Activated T-helper 2 cell treated with anti-CD3 and anti-CD28 coated beads, Interferon-gamma antibody, Interleukin-2, Interleukin-4, amounts not matched to agents 10 μg/mL and 5 μg/mL and 100 μg/mL, durations not matched to agents 14 hours and 24 hours and 36 hours (primary cell): ENCODE measurements around the gene RPS28. TPM values are rescaled to one million over a fixed set of nuclear protein-coding genes. Genes with fewer than 3 reads are reported as not detected.

ENCODE experiments used
- DNase-seq: peaks from one replicate; pipeline ENCODE4 v3.0.0; 2021; ENCODE audit warnings: low spot score
- H3K27ac Mint-ChIP-seq: one replicate; pipeline ENCODE4 v1.8.0; 2021; ENCODE audit warnings: mixed read lengths
- H3K27me3 Mint-ChIP-seq: one replicate; pipeline ENCODE4 v1.8.0; 2021; ENCODE audit warnings: low read depth, mixed read lengths
- H3K36me3 Mint-ChIP-seq: one replicate; pipeline ENCODE4 v1.8.0; 2021; ENCODE audit warnings: low read depth, mixed read lengths
- H3K4me1 Mint-ChIP-seq: one replicate; pipeline ENCODE4 v1.8.0; 2021; ENCODE audit warnings: low read depth, mixed read lengths
- H3K4me3 Mint-ChIP-seq: one replicate; pipeline ENCODE4 v1.8.0; 2021; ENCODE audit warnings: low read depth, mild to moderate bottlenecking, moderate library complexity, mixed read lengths
- H3K9me3 Mint-ChIP-seq: one replicate; pipeline ENCODE4 v1.8.0; 2021; ENCODE audit warnings: mixed read lengths
- intact Hi-C: fragments of 100-400 bp; cut with micrococcal nuclease; formaldehyde crosslinking; loops from one replicate; pipeline ENCODE4 v1.15.1; 2023
- total RNA-seq: library from RNA; stranded (reverse); gene quantifications from 2 replicates; pipeline ENCODE4 v1.2.3, GENCODE V29; 2022

RPS28 gene
- total RNA-seq, 1 donor from 2014 or later: 1,945 TPM

DNA sequence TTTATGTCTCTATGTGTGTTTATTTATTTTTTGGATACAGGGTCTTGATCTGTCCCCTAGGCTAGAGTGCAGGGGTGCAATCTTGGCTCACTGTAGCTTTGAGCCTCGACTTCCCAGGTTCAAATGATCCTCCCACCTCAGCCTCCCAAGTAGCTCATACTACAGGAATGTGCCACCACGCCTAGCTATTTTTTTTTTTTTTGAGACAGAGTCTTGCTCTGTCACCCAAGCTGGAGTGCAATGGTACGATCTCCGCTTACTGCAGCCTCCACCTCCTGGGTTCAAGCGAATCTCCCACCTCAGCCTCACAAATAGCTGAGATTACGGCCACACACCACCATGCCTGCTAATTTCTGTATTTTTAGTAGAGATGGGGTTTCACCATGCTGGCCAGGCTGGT, 37.7 kb downstream of the RPS28 start:
- Mint-ChIP-seq H3K4me1 (peaks cover 23% of the 10 kb centered on the region), H3K27ac (no peak overlapping the region), H3K27me3 (peaks cover 3% of the 10 kb centered on the region), H3K4me3 (no peak overlapping the region), H3K36me3 (no peaks in the 10 kb centered on the region), H3K9me3 (no peaks in the 10 kb centered on the region)
- intact Hi-C loops: no loop called here
- DNase-seq: no peak

DNA sequence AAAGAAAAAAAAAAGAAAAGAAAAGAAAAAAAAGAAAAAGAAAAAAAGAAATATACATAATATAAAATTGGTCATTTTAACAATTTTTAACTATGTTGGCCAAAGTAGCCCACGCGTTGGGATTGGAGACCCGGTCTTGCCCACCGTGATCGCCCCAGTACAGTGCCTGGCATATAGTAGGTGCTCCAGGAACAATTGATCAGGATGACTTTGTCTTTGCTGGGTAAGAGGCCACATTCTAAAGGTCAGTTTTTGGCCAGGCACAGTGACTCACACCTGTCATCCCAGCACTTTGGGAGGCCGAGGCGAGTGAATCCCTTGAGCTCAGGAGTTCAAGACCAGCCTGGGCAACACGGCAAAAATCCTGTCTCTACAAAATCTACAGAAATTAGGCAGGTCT, 38.9 kb downstream of the RPS28 start:
- Mint-ChIP-seq H3K4me1 (peaks cover 22% of the 10 kb centered on the region), H3K4me3 (no peak overlapping the region), H3K27me3 (peaks cover 3% of the 10 kb centered on the region), H3K9me3 (no peaks in the 10 kb centered on the region), H3K27ac (no peak overlapping the region), H3K36me3 (no peaks in the 10 kb centered on the region)
- intact Hi-C loops: loop anchor here (5.0 kb wide), 1 partner anchor 147 kb away; no protein-coding TSS in a partner anchor
- DNase-seq: no peak

DNA sequence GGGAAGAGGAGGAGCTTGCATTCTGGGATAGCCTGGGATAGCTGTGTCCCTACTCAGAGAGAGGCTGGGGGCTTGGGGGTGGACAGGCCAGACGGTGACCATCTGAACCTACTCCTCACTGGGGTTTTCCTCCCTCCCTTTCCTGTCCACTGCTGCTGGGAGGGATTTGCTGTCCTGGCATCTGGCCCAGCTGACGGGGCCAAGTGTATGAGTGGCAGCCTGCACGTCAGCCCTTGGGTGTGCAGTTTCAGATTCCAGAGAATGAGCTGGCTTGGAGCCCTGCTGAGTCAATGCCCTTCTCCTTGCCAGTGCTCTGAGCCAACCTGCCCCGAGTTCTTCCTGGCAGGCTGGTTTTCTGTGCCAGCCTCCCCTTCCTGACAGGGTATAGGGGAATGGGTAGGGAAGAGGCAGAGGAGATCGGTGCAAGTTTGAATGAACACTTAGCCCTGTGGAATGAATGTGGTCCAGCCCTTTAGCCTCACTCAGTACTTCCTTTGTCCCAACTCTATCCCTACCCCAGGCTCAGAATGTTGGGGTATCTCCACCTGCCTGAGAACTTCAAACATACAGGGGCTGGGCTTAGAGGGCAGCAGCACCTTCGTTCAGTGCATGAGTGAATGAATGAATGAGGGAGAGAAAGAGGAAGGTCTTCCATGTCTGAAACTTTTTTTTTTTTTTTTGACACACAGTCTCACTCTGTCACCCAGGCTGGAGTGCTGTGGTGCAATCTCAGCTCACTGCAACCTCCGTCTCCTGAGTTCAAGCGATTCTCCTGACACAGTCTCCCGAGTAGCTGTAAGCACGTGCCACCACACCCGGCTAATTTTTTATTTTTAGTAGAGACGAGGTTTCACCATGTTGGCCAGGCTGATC, 40.9 kb downstream of the RPS28 start:
- peaks cover 14% of the 10 kb centered on the region for H3K4me1 Mint-ChIP-seq
- DNase-seq: no peak
- H3K9me3 Mint-ChIP-seq: no peaks in the 10 kb centered on the region
- intact Hi-C loops: loop anchor here (5.0 kb wide), 1 partner anchor 145 kb away; no protein-coding TSS in a partner anchor
- peak overlapping the region; percentile 49 for H3K4me3 Mint-ChIP-seq
- H3K27ac Mint-ChIP-seq: peak overlapping the region; percentile 15
- H3K36me3 Mint-ChIP-seq: no peaks in the 10 kb centered on the region
- H3K27me3 Mint-ChIP-seq: peaks cover 12% of the 10 kb centered on the region

DNA sequence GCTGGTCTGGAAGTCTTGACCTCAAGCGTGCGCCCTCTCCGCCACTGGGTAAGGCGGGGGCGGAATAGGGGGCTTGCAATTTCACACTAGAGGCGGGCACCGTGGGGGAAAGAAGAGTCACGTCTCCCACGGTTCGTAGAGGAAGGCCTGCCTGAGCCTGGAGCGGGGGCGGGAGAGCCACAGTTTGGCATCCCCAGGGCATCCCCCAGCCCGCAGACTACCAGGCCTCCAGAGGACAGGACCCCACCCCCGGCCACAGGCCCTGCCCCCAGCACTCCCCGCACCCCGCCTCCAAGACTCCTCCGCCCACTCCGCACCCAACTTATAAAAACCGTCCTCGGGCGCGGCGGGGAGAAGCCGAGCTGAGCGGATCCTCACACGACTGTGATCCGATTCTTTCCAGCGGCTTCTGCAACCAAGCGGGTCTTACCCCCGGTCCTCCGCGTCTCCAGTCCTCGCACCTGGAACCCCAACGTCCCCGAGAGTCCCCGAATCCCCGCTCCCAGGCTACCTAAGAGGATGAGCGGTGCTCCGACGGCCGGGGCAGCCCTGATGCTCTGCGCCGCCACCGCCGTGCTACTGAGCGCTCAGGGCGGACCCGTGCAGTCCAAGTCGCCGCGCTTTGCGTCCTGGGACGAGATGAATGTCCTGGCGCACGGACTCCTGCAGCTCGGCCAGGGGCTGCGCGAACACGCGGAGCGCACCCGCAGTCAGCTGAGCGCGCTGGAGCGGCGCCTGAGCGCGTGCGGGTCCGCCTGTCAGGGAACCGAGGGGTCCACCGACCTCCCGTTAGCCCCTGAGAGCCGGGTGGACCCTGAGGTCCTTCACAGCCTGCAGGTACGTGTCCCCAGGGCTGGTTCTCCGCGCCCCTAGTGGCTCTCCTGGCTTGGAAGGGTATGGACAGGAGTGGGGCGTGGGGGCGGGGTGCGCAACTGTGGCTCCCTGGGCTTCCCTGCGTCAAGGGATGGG, 42.8 kb downstream of the RPS28 start, which contains the start of gene ANGPTL4:
Gene ANGPTL4, plus strand, starts transcription at position 353 of the 969 bp plus-strand sequence. Its CDS starts 167 bp downstream, at position 520.
- peaks cover 3% of the 10 kb centered on the region for H3K36me3 Mint-ChIP-seq
- intact Hi-C loops: loop anchor here (5.0 kb wide), 1 partner anchor 143 kb away; no protein-coding TSS in a partner anchor
- peaks cover 19% of the 10 kb centered on the region for H3K27me3 Mint-ChIP-seq

DNA sequence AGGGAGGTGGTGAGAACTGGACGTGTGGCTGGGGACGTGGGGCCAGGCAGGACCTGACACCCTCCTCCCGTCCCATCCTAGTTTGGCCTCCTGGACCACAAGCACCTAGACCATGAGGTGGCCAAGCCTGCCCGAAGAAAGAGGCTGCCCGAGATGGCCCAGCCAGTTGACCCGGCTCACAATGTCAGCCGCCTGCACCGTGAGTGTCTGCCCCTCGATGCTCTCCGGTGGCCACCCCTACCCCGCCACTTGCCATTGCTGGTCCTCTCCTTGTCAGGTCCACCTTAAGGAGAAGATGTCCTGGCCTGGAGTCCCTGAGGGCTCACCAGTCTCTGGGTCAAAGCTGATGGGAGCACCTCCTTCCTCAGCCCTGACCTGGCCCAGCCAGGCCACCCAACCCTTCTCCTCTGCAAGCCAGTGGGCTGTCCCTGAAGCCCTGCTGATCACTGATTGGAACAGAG, 44.9 kb downstream of the RPS28 start:
- Mint-ChIP-seq H3K36me3 (peaks cover 3% of the 10 kb centered on the region), H3K9me3 (no peaks in the 10 kb centered on the region), H3K4me3 (no peak overlapping the region), H3K27ac (no peak overlapping the region), H3K4me1 (peaks cover 19% of the 10 kb centered on the region), H3K27me3 (peaks cover 19% of the 10 kb centered on the region)
- no peak for DNase-seq
- intact Hi-C loops: no loop called here

More for the DNA sequence above, 42.8 kb downstream of the RPS28 start, which contains the start of gene ANGPTL4:
- Mint-ChIP-seq H3K27ac (peak within 1 kb of the TSS; percentile 81), H3K9me3 (no peaks in the 10 kb centered on the region), H3K4me3 (peak within 1 kb of the TSS; percentile 86), H3K4me1 (peaks cover 19% of the 10 kb centered on the region)
- DNase-seq: peak; percentile 66

DNA sequence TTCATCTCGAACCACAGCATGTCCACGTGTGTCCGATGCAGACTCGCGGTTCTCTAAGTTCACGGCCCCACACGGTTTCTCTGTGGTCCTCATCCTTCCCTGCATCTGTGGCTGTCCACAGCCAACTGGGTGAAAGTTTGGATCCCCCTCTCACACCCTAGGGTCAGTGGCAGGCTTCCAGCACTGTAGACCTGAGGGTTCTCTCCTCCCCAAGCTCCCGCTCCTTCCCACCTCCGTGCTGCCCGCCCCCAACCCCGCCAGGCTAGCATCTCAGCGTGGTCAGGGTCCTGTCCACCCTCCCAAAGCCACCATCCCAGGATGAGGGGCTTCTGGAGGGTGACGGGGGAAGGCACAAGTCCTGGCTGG, 45.6 kb downstream of the RPS28 start:
- H3K36me3 Mint-ChIP-seq: peaks cover 3% of the 10 kb centered on the region
- peaks cover 19% of the 10 kb centered on the region for H3K27me3 Mint-ChIP-seq
- H3K4me1 Mint-ChIP-seq: peaks cover 17% of the 10 kb centered on the region
- H3K4me3 Mint-ChIP-seq: peak overlapping the region; percentile 8
- no peak overlapping the region for H3K27ac Mint-ChIP-seq
- no peak for DNase-seq
- no peaks in the 10 kb centered on the region for H3K9me3 Mint-ChIP-seq
- intact Hi-C loops: no loop called here

- H3K27me3 Mint-ChIP-seq: peaks cover 19% of the 10 kb centered on the region
- intact Hi-C loops: no loop called here
- peak overlapping the region; percentile 8 for H3K4me3 Mint-ChIP-seq
- no peak for DNase-seq
- H3K9me3 Mint-ChIP-seq: no peaks in the 10 kb centered on the region
- peaks cover 13% of the 10 kb centered on the region for H3K4me1 Mint-ChIP-seq
- peaks cover 3% of the 10 kb centered on the region for H3K36me3 Mint-ChIP-seq
- no peak overlapping the region for H3K27ac Mint-ChIP-seq
Measured at GRCh38 chr19:8367327-8368001, 46.2 kb downstream of the RPS28 start.

- H3K27ac Mint-ChIP-seq: no peak overlapping the region
Measured at GRCh38 chr19:8370176-8371010, 49.1 kb downstream of the RPS28 start.

GRCh38 chr19:8371011-8371804, 49.9 kb downstream of the RPS28 start:
- no peak overlapping the region for H3K4me3 Mint-ChIP-seq
- H3K27me3 Mint-ChIP-seq: peaks cover 11% of the 10 kb centered on the region
- peaks cover 8% of the 10 kb centered on the region for H3K36me3 Mint-ChIP-seq
- intact Hi-C loops: no loop called here
- DNase-seq: no peak
- no peak overlapping the region for H3K27ac Mint-ChIP-seq
- H3K9me3 Mint-ChIP-seq: no peaks in the 10 kb centered on the region
- peaks cover 6% of the 10 kb centered on the region for H3K4me1 Mint-ChIP-seq

More at GRCh38 chr19:8370176-8371010, 49.1 kb downstream of the RPS28 start:
- intact Hi-C loops: no loop called here
- DNase-seq: no peak
- Mint-ChIP-seq H3K36me3 (peaks cover 8% of the 10 kb centered on the region), H3K4me1 (peaks cover 6% of the 10 kb centered on the region), H3K9me3 (no peaks in the 10 kb centered on the region), H3K27me3 (peaks cover 17% of the 10 kb centered on the region), H3K4me3 (no peak overlapping the region)
